Retinal pigment epithelial cell (primary cell): Measurements from ENCODE around the gene ENTR1.

ENCODE experiments used
- DNase-seq: peaks from one replicate; pipeline ENCODE4 v3.0.0-alpha.2; 2010; ENCODE audit warnings: low read depth
- H3K4me3 ChIP-seq: 2 replicates; pipeline ENCODE4 v1.5.1; 2011; ENCODE audit warnings: mild to moderate bottlenecking, low read length, control low read depth, moderate library complexity
- TF ChIP-seq, protein P1 (sequence below): conservative IDR thresholded peaks from 2 replicates; pipeline ENCODE4 v1.5.1; 2011; ENCODE audit warnings: low read depth, low read length, control low read depth, inconsistent platforms

ENTR1 gene

DNA sequence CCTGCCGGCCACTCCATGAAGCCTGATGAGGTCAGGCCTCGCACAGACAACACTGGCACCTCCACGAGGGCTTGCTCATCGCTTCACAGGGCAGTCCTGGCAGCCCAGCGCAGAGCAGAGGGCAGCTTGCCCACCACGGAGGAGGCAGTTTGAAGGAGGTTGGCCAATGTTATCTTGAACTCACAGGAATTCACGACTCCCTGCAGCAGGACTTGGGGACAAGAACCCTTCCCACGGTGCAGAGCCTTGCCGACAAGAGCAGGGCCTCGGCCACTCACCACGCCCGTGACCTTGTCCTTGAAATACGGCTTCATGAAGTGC, 15.4 kb downstream of the ENTR1 start:
- H3K4me3 ChIP-seq, result no peak overlapping the region
- DNase-seq, result no peak
- TF ChIP-seq, protein P1, sequence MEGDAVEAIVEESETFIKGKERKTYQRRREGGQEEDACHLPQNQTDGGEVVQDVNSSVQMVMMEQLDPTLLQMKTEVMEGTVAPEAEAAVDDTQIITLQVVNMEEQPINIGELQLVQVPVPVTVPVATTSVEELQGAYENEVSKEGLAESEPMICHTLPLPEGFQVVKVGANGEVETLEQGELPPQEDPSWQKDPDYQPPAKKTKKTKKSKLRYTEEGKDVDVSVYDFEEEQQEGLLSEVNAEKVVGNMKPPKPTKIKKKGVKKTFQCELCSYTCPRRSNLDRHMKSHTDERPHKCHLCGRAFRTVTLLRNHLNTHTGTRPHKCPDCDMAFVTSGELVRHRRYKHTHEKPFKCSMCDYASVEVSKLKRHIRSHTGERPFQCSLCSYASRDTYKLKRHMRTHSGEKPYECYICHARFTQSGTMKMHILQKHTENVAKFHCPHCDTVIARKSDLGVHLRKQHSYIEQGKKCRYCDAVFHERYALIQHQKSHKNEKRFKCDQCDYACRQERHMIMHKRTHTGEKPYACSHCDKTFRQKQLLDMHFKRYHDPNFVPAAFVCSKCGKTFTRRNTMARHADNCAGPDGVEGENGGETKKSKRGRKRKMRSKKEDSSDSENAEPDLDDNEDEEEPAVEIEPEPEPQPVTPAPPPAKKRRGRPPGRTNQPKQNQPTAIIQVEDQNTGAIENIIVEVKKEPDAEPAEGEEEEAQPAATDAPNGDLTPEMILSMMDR, result no peak

DNA sequence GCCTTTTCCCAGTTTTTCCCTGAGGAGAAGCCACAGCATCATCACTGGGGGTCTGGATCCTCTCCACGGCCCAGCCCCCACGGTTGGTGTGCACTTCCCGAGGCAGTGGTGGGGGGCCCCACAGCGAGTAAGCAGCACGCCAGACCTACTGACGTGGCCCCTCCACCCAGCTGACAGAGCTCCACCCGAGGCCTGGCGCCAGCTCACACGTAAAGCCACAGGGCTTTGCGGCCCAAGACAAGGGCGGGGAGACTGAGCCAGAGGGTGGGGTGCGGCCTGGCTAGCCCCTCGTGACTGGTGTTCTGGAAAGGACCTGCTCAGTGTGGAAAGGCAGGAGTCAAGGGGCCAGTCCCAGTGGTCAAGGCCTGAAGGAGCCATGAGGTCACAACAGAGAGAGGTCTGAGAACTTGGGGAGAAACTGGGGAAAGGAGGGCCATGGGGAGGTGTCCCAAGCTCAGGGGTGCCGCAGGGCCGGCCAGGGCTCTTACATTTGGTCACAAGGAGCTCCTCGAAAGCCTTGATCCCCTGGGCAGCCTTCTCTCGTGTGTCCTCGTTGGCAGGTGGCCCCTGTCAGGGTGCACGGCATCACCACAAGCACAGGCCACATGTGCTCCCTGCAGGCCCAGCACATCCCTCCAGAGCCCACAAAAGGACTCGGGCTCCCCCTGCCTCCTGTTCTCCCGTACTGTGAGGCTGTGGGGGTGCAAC, 15.9 kb downstream of the ENTR1 start:
- TF ChIP-seq, protein P1, result no peak
- H3K4me3 ChIP-seq, result no peak overlapping the region
- DNase-seq, result no peak

GRCh38 chr9:136393531-136393930, 16.9 kb downstream of the ENTR1 start:
- DNase-seq, result no peak
- TF ChIP-seq, protein P1, result no peak
- no peak overlapping the region for H3K4me3 ChIP-seq

GRCh38 chr9:136392538-136393449, 17.6 kb downstream of the ENTR1 start:
- H3K4me3 ChIP-seq, result no peak overlapping the region
- TF ChIP-seq, protein P1, result no peak
- no peak for DNase-seq

DNA sequence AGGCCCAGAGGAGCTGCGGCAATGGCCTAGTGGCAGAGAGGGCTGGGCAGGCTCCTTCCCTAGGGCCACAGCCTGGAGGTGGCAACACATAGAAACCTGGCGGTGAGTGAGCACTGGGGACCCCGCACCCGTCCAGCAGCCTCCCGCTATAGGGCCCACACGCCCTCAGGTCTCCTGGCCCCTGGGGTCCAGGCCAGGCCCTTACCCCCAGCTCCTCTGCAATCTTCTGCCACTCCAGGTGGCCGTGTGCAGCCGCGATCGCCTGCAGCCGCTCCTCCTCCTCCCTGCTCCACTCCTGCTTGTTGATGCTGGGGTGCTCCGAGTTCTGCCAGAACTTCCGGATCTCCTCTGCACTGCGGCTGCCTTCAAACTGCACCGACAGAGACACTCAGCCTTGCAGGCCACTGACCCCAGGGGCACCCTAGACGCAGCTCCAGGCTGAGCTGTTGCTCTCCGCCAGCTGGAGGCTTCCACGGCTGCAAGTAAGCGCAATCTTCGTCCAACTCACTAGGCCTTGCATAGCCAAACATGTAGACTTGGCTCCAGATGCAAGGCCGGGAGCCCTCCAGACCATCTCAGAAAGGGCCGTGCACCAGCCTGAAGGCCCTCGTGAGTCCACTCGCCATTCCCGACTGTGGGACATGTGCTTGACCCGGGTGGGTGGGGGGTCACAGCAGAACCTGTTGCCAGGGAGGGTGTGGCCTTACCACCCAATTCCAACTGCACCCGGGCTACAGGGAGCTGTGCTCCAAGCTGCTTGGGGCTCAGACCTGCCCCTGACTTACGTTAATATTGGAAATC, 18.5 kb downstream of the ENTR1 start:
- TF ChIP-seq, protein P1, result no peak
- no peak overlapping the region for H3K4me3 ChIP-seq
- DNase-seq, result no peak

DNA sequence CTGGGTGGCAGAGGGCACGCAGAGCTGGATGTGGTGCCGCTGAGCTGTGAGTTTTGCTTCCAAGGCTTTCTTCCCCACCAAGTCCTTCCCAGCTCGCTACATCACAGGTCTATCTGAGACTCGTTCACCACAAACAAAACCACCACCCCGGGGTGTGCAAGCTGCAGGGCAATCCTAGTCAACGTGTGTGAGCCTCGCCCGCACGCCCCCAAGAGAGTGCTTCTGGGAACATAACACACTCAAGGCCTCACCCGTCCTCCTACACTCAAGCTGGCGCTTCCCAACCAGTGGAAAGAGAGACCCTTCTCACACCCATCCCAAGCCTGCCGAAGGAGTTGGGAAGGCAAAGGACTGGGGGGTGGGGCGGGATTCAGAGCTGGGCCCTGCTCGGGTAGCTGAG, 21.0 kb downstream of the ENTR1 start:
- TF ChIP-seq, protein P1, result no peak
- no peak overlapping the region for H3K4me3 ChIP-seq
- DNase-seq, result no peak
